ENCODE measurements around the gene DNAAF8.

The DNAAF8 gene

GRCh38 chr16:4795828-4796572, 61.7 kb downstream of the DNAAF8 start:
- no peak for DNase-seq (ENCODE audit: insufficient read length, low spot score)
- TF ChIP-seq POLR2A (IDR thresholded peaks at IDR 0.05; ENCODE audit: low read depth, low read length), result no peak
- no peak for FAIRE-seq

- DNase-seq (ENCODE audit: insufficient read length, low spot score) (no peak), FAIRE-seq (no peak)
- no peak for TF ChIP-seq POLR2A (IDR thresholded peaks at IDR 0.05; ENCODE audit: low read depth, low read length)
These were observed 62.9 kb downstream of the DNAAF8 start for GRCh38 chr16:4796982-4797804.

GRCh38 chr16:4797805-4798252, 63.5 kb downstream of the DNAAF8 start:
- DNase-seq (ENCODE audit: insufficient read length, low spot score) (no peak), FAIRE-seq (no peak)
- TF ChIP-seq POLR2A (IDR thresholded peaks at IDR 0.05; ENCODE audit: low read depth, low read length), result no peak

- DNase-seq (ENCODE audit: insufficient read length, low spot score) (no peak), FAIRE-seq (no peak)
- TF ChIP-seq POLR2A (IDR thresholded peaks at IDR 0.05; ENCODE audit: low read depth, low read length), result no peak
These were observed 64.1 kb downstream of the DNAAF8 start for GRCh38 chr16:4798456-4798855.
